PC-3 (cell line): ENCODE results near the gene SFI1. TPM values are rescaled to one million over a fixed set of nuclear protein-coding genes. Genes with fewer than 3 reads are reported as not detected.
"Not testable (repeated sequence)": the region's sequence is repeated elsewhere in the genome, so short reads cannot be mapped to it uniquely, and the experiment has no call there.

Source experiments
- ATAC-seq: fragments of 200-7000 bp; cut with Tn5 transposase; 2 replicates; pipeline ENCODE4 v1.9.1; 2020; ENCODE audit warnings: mild to moderate bottlenecking, moderate library complexity
- BruUV-seq: library from RNA; stranded (reverse); fragments of 400-500 nt; replicated peaks from 2 replicates; lab custom pipeline; 2021; lab: Mats Ljungman, UMichigan
- CTCF ChIA-PET: fragments of 300-600 bp; sonication (Branson Sonifier 250); formaldehyde crosslinking; loops from one replicate; lab custom pipeline; 2022; ENCODE audit warnings: antibody characterized with exemption; lab: Charles Lee
- POLR2A ChIA-PET: fragments of 300-600 bp; sonication (Branson Sonifier 250); formaldehyde crosslinking; loops from one replicate; lab custom pipeline; 2022; ENCODE audit warnings: antibody characterized with exemption; ENCODE audit not compliant: unreplicated experiment; lab: Charles Lee
- DNase-seq: peaks from one replicate; pipeline ENCODE4 v3.0.0-alpha.2; 2015
- H2AFZ ChIP-seq: fragments of 300-600 bp; sonication (generic); 2 replicates; pipeline ENCODE4 v1.6.0; 2016; ENCODE audit warnings: antibody characterized with exemption, low read length
- H3F3A ChIP-seq: fragments of 300-600 bp; sonication (generic); one replicate; pipeline ENCODE4 v1.6.0; 2017; ENCODE audit warnings: antibody characterized with exemption, low read length, control low read depth, mild to moderate bottlenecking; ENCODE audit not compliant: unreplicated experiment
- H3K27ac ChIP-seq: fragments of 300-600 bp; sonication (generic); 2 replicates; pipeline ENCODE4 v1.5.1; 2016; ENCODE audit warnings: mild to moderate bottlenecking, low read length
- H3K27me3 ChIP-seq: fragments of 300-600 bp; sonication (generic); 2 replicates; pipeline ENCODE4 v1.6.1; 2016; ENCODE audit warnings: low read length, mixed read lengths
- H3K36me3 ChIP-seq: fragments of 300-600 bp; sonication (generic); 2 replicates; pipeline ENCODE4 v1.6.1; 2016; ENCODE audit warnings: low read depth, mixed run types, low read length, mixed read lengths
- H3K4me1 ChIP-seq: fragments of 300-600 bp; sonication (generic); 2 replicates; pipeline ENCODE4 v1.5.1; 2016; ENCODE audit warnings: low read length; ENCODE audit not compliant: insufficient read depth
- H3K4me2 ChIP-seq: fragments of 300-600 bp; sonication (generic); 2 replicates; pipeline ENCODE4 v1.6.0; 2016; ENCODE audit warnings: low read length
- H3K4me3 ChIP-seq: fragments of 300-600 bp; sonication (generic); 2 replicates; pipeline ENCODE4 v1.5.1; 2016; ENCODE audit warnings: mild to moderate bottlenecking, low read length, mixed read lengths
- H3K79me2 ChIP-seq: fragments of 300-600 bp; sonication (generic); 2 replicates; pipeline ENCODE4 v1.6.1; 2017; ENCODE audit warnings: low read length, mixed read lengths
- H3K9ac ChIP-seq: fragments of 300-600 bp; sonication (generic); 2 replicates; pipeline ENCODE4 v1.6.0; 2016; ENCODE audit warnings: mild to moderate bottlenecking, low read length
- H3K9me2 ChIP-seq: fragments of 300-600 bp; sonication (generic); replicated peaks from 2 replicates; pipeline ENCODE4 v1.6.1; 2016; ENCODE audit warnings: mixed run types, low read length, mixed read lengths
- H3K9me3 ChIP-seq: fragments of 300-600 bp; sonication (generic); 2 replicates; pipeline ENCODE4 v1.6.1; 2016; ENCODE audit warnings: low read length, mixed read lengths
- H4K20me1 ChIP-seq: fragments of 300-600 bp; sonication (generic); 2 replicates; pipeline ENCODE4 v1.6.1; 2016; ENCODE audit warnings: low read length, mixed read lengths
- CTCF ChIP-seq: fragments of 300-600 bp; sonication (generic); conservative IDR thresholded peaks from 2 replicates; pipeline ENCODE4 v1.5.1; 2017; ENCODE audit warnings: antibody characterized with exemption, low read depth, mild to moderate bottlenecking, low read length
- EZH2 ChIP-seq: fragments of 300-600 bp; sonication (generic); IDR thresholded peaks from one replicate; pipeline ENCODE4 v1.6.1; 2017; ENCODE audit warnings: antibody characterized with exemption, mild to moderate bottlenecking, low read length; ENCODE audit not compliant: unreplicated experiment
- EZH2phosphoT487 ChIP-seq: fragments of 300-600 bp; sonication (generic); IDR thresholded peaks from 2 replicates; pipeline ENCODE4 v1.6.1; 2018; ENCODE audit warnings: mild to moderate bottlenecking, antibody characterized with exemption, low read length, borderline replicate concordance
- intact Hi-C: fragments of 100-400 bp; cut with micrococcal nuclease; formaldehyde crosslinking; loops from 2 replicates; pipeline ENCODE4 v1.9.0; 2023
- total RNA-seq: library from RNA; depleted of rRNA; stranded (reverse); fragments of >200 nt; gene quantifications from 2 replicates; pipeline ENCODE4 v1.2.3, GENCODE V29; 2014

SFI1 gene
- total RNA-seq, 1 experiment from 2014 or later = 22.5 TPM

- H3K36me3 ChIP-seq = no peaks in the 10 kb centered on the region
- no peak overlapping the region for H3K9ac ChIP-seq
- DNase-seq (no peak), ATAC-seq (no peak)
- peaks cover 12% of the 10 kb centered on the region; the same call in 1 of the 2 replicates for H4K20me1 ChIP-seq
- no peak overlapping the region for H3K4me3 ChIP-seq
- no peak overlapping the region for H3K27ac ChIP-seq
- H3K9me3 ChIP-seq = no peaks in the 10 kb centered on the region
- BruUV-seq = no TSS peak
- peaks cover 95% of the 10 kb centered on the region for H3K79me2 ChIP-seq
- TF ChIP-seq CTCF (no peak), EZH2 (no peak), EZH2phosphoT487 (no peak)
- H3K9me2 ChIP-seq = no peaks in the 10 kb centered on the region
- ChIA-PET CTCF (no interaction called here), POLR2A (no interaction called here)
- no peak overlapping the region for H3K4me2 ChIP-seq
- intact Hi-C loops = no loop called here
- peaks cover 21% of the 10 kb centered on the region for H3K4me1 ChIP-seq
- no peaks in the 10 kb centered on the region for H3K27me3 ChIP-seq
- H3F3A ChIP-seq = no peaks in the 10 kb centered on the region
- no peak overlapping the region for H2AFZ ChIP-seq
Measured at GRCh38 chr22:31654408-31654807, 158.1 kb downstream of the SFI1 start.

- H3K27ac ChIP-seq = no peak overlapping the region
- no peak for ATAC-seq
Measured at GRCh38 chr22:31659246-31659645, 162.9 kb downstream of the SFI1 start.

GRCh38 chr22:31660860-31661341 lies 164.6 kb downstream of the SFI1 start:
- peak overlapping the region; percentile 85 for H3K27ac ChIP-seq
- H3F3A ChIP-seq, BruUV-seq, POLR2A ChIA-PET, H3K27me3 ChIP-seq, H4K20me1 ChIP-seq, H3K9me2 ChIP-seq, H3K9me3 ChIP-seq, H2AFZ ChIP-seq, CTCF ChIA-PET, H3K36me3 ChIP-seq: not testable (repeated sequence)
- H3K4me1 ChIP-seq = peaks cover 15% of the 10 kb centered on the region
- H3K4me3 ChIP-seq = peak overlapping the region; percentile 75
- H3K9ac ChIP-seq = peak overlapping the region; percentile 77
- peak; percentile 50 for ATAC-seq
- DNase-seq = peak; percentile 76
- intact Hi-C loops = loop anchor here (1.0 to 10.0 kb wide), 4 partner anchors 8 to 414 kb away; partner anchors contain the start of genes DEPDC5 and PRR14L
- peaks cover 56% of the 10 kb centered on the region for H3K79me2 ChIP-seq
- peak overlapping the region; percentile 88 for H3K4me2 ChIP-seq

More at GRCh38 chr22:31659246-31659645, 162.9 kb downstream of the SFI1 start:
- Histone ChIP-seq H3K4me2 (no peak overlapping the region), H3K4me1 (peaks cover 19% of the 10 kb centered on the region), H3K9me3 (no peaks in the 10 kb centered on the region), H3K27me3 (no peaks in the 10 kb centered on the region), H3K9ac (no peak overlapping the region), H3K9me2 (no peaks in the 10 kb centered on the region), H3K79me2 (peaks cover 72% of the 10 kb centered on the region), H3K36me3 (no peaks in the 10 kb centered on the region), H4K20me1 (peaks cover under 1% of the 10 kb centered on the region; the same call in 1 of the 2 replicates), H3K4me3 (no peak overlapping the region), H3F3A (no peaks in the 10 kb centered on the region), H2AFZ (no peak overlapping the region)
- DNase-seq = no peak
- intact Hi-C loops = no loop called here
- CTCF ChIA-PET = no interaction called here
- TF ChIP-seq CTCF = no peak
- no peak for TF ChIP-seq EZH2phosphoT487
- TF ChIP-seq EZH2 = no peak
- POLR2A ChIA-PET = no interaction called here
- BruUV-seq = no TSS peak
